Activated CD4-positive, alpha-beta T cell treated with anti-CD3 and anti-CD28 coated beads, Interleukin-2, amount 10 ng/mL, durations not matched to agents 7 days and 5 days (primary cell): Measurements from ENCODE around the gene POFUT2. TPM values are rescaled to one million over a fixed set of nuclear protein-coding genes. Genes with fewer than 3 reads are reported as not detected.

Experiments
- CTCF ChIA-PET: fragments of 350-600 bp; sonication (Branson Sonifier 250); formaldehyde crosslinking; loops from one replicate; lab custom pipeline; 2021; ENCODE audit warnings: antibody characterized with exemption; lab: Charles Lee
- POLR2A ChIA-PET: fragments of 350-600 bp; sonication (Branson Sonifier 250); formaldehyde crosslinking; loops from one replicate; lab custom pipeline; 2021; ENCODE audit warnings: antibody characterized with exemption; lab: Charles Lee
- DNase-seq: peaks from one replicate; pipeline ENCODE4 v3.0.0-alpha.2; 2020
- H3K27ac Mint-ChIP-seq: one replicate; pipeline ENCODE4 v1.8.0; 2021; ENCODE audit warnings: mild to moderate bottlenecking, moderate library complexity, mixed read lengths
- H3K27me3 Mint-ChIP-seq: one replicate; pipeline ENCODE4 v1.8.0; 2021; ENCODE audit warnings: mixed read lengths
- H3K36me3 Mint-ChIP-seq: one replicate; pipeline ENCODE4 v1.8.0; 2021; ENCODE audit warnings: low read depth, mixed read lengths
- H3K4me1 Mint-ChIP-seq: one replicate; pipeline ENCODE4 v1.8.0; 2021; ENCODE audit warnings: mixed read lengths
- H3K4me3 Mint-ChIP-seq: one replicate; pipeline ENCODE4 v1.8.0; 2021; ENCODE audit warnings: mild to moderate bottlenecking, moderate library complexity, mixed read lengths
- H3K9me3 Mint-ChIP-seq: one replicate; pipeline ENCODE4 v1.8.0; 2021; ENCODE audit warnings: mixed read lengths
- total RNA-seq, 2 experiments: library from RNA; stranded (reverse); gene quantifications; one replicate each; pipeline ENCODE4 v1.2.3, GENCODE V29; 2021

POFUT2 gene, protein sequence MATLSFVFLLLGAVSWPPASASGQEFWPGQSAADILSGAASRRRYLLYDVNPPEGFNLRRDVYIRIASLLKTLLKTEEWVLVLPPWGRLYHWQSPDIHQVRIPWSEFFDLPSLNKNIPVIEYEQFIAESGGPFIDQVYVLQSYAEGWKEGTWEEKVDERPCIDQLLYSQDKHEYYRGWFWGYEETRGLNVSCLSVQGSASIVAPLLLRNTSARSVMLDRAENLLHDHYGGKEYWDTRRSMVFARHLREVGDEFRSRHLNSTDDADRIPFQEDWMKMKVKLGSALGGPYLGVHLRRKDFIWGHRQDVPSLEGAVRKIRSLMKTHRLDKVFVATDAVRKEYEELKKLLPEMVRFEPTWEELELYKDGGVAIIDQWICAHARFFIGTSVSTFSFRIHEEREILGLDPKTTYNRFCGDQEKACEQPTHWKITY
- total RNA-seq: 10 to 100 TPM; 19.0 to 19.6 TPM

- peaks cover 16% of the 10 kb centered on the region for H3K36me3 Mint-ChIP-seq
- H3K9me3 Mint-ChIP-seq: no peaks in the 10 kb centered on the region
- CTCF ChIA-PET: interaction anchor here (0.6 to 1.1 kb wide), 2 partner anchors 135 to 352 kb away, joined by 4 read pairs; no protein-coding TSS in a partner anchor
- H3K4me1 Mint-ChIP-seq: peaks cover 24% of the 10 kb centered on the region
- peak within 1 kb of the TSS; percentile 85 for H3K4me3 Mint-ChIP-seq
- POLR2A ChIA-PET: interaction anchor here (0.7 kb wide), 1 partner anchor 414 kb away, joined by 3 read pairs; no protein-coding TSS in a partner anchor
- DNase-seq: peak; percentile 98
- H3K27ac Mint-ChIP-seq: peak within 1 kb of the TSS; percentile 87
- peaks cover 4% of the 10 kb centered on the region for H3K27me3 Mint-ChIP-seq
Measured at GRCh38 chr21:45287438-45288391, at the start of gene POFUT2. TSS of gene POFUT2 (minus strand) at chr21:45287895. CDS start at chr21:45287871, 24 bp downstream.

- Mint-ChIP-seq H3K27me3 (peaks cover 3% of the 10 kb centered on the region), H3K4me3 (no peak overlapping the region), H3K36me3 (no peaks in the 10 kb centered on the region), H3K9me3 (no peaks in the 10 kb centered on the region), H3K27ac (no peak overlapping the region), H3K4me1 (no peaks in the 10 kb centered on the region)
- ChIA-PET CTCF (no interaction called here), POLR2A (no interaction called here)
- DNase-seq: no peak
Measured at GRCh38 chr21:45336870-45337269, 49.2 kb upstream of the POFUT2 start.

- ChIA-PET POLR2A (no interaction called here), CTCF (no interaction called here)
- Mint-ChIP-seq H3K27ac (no peak overlapping the region), H3K4me1 (no peaks in the 10 kb centered on the region), H3K9me3 (no peaks in the 10 kb centered on the region), H3K27me3 (no peaks in the 10 kb centered on the region), H3K4me3 (no peak overlapping the region), H3K36me3 (no peaks in the 10 kb centered on the region)
- DNase-seq: no peak
Measured at GRCh38 chr21:45336535-45336810, 48.8 kb upstream of the POFUT2 start.

- DNase-seq: no peak
- no peaks in the 10 kb centered on the region for H3K27me3 Mint-ChIP-seq
- no peaks in the 10 kb centered on the region for H3K9me3 Mint-ChIP-seq
- no peak overlapping the region for H3K4me3 Mint-ChIP-seq
- no peaks in the 10 kb centered on the region for H3K36me3 Mint-ChIP-seq
- POLR2A ChIA-PET: no interaction called here
- no peaks in the 10 kb centered on the region for H3K4me1 Mint-ChIP-seq
- no peak overlapping the region for H3K27ac Mint-ChIP-seq
- CTCF ChIA-PET: no interaction called here
Measured at GRCh38 chr21:45335761-45336534, 48.3 kb upstream of the POFUT2 start.

GRCh38 chr21:45335151-45335760 lies 47.6 kb upstream of the POFUT2 start:
- DNase-seq: no peak
- Mint-ChIP-seq H3K4me1 (no peaks in the 10 kb centered on the region), H3K27me3 (no peaks in the 10 kb centered on the region), H3K9me3 (no peaks in the 10 kb centered on the region), H3K36me3 (no peaks in the 10 kb centered on the region), H3K27ac (no peak overlapping the region), H3K4me3 (no peak overlapping the region)
- POLR2A ChIA-PET: no interaction called here
- CTCF ChIA-PET: interaction anchor here (1.2 kb wide), 1 partner anchor 12 kb away, joined by 3 read pairs; no protein-coding TSS in a partner anchor

GRCh38 chr21:45334591-45335081 lies 46.9 kb upstream of the POFUT2 start:
- H3K27me3 Mint-ChIP-seq: no peaks in the 10 kb centered on the region
- H3K4me3 Mint-ChIP-seq: no peak overlapping the region
- POLR2A ChIA-PET: no interaction called here
- no peaks in the 10 kb centered on the region for H3K36me3 Mint-ChIP-seq
- no peaks in the 10 kb centered on the region for H3K4me1 Mint-ChIP-seq
- no peak overlapping the region for H3K27ac Mint-ChIP-seq
- CTCF ChIA-PET: interaction anchor here (1.2 kb wide), 1 partner anchor 12 kb away, joined by 3 read pairs; no protein-coding TSS in a partner anchor
- H3K9me3 Mint-ChIP-seq: no peaks in the 10 kb centered on the region
- no peak for DNase-seq

GRCh38 chr21:45334134-45334533 lies 46.4 kb upstream of the POFUT2 start:
- no peaks in the 10 kb centered on the region for H3K36me3 Mint-ChIP-seq
- H3K27ac Mint-ChIP-seq: no peak overlapping the region
- DNase-seq: no peak
- ChIA-PET POLR2A (no interaction called here), CTCF (interaction anchor here (1.2 kb wide), 1 partner anchor 13 kb away, joined by 3 read pairs; no protein-coding TSS in a partner anchor)
- no peaks in the 10 kb centered on the region for H3K4me1 Mint-ChIP-seq
- no peak overlapping the region for H3K4me3 Mint-ChIP-seq
- no peaks in the 10 kb centered on the region for H3K9me3 Mint-ChIP-seq
- H3K27me3 Mint-ChIP-seq: no peaks in the 10 kb centered on the region

GRCh38 chr21:45333583-45334121 lies 46.0 kb upstream of the POFUT2 start:
- Mint-ChIP-seq H3K36me3 (no peaks in the 10 kb centered on the region), H3K27ac (no peak overlapping the region), H3K4me3 (no peak overlapping the region), H3K9me3 (no peaks in the 10 kb centered on the region), H3K27me3 (no peaks in the 10 kb centered on the region), H3K4me1 (no peaks in the 10 kb centered on the region)
- DNase-seq: no peak
- ChIA-PET CTCF (no interaction called here), POLR2A (no interaction called here)

GRCh38 chr21:45332981-45333582 lies 45.4 kb upstream of the POFUT2 start:
- Mint-ChIP-seq H3K36me3 (no peaks in the 10 kb centered on the region), H3K4me1 (no peaks in the 10 kb centered on the region), H3K27me3 (no peaks in the 10 kb centered on the region), H3K4me3 (no peak overlapping the region), H3K27ac (no peak overlapping the region), H3K9me3 (no peaks in the 10 kb centered on the region)
- no peak for DNase-seq
- ChIA-PET CTCF (no interaction called here), POLR2A (no interaction called here)

DNA sequence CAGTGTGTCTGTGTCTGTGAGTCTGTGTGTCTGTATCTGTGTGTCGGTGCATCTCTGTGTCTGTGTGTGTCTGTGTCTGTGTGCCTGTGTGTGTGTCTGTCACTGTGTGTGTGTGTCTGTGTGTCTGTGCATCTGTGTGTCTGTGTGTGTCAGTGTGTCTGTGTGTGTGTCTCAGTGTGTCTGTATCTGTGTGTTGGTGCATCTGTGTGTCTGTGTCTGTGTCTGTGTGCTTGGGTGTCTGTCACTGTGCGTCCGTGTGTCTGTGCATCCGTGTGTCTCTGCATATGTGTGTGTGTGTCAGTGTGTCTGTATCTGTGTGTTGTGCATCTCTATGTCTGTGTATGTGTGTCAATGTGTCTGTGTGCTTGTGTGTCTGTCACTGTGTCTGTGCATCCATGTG lies 44.7 kb upstream of the POFUT2 start:
- H3K36me3 Mint-ChIP-seq: no peaks in the 10 kb centered on the region
- no peaks in the 10 kb centered on the region for H3K9me3 Mint-ChIP-seq
- H3K27ac Mint-ChIP-seq: no peak overlapping the region
- no peak for DNase-seq
- no peaks in the 10 kb centered on the region for H3K4me1 Mint-ChIP-seq
- ChIA-PET POLR2A (no interaction called here), CTCF (no interaction called here)
- no peaks in the 10 kb centered on the region for H3K27me3 Mint-ChIP-seq
- H3K4me3 Mint-ChIP-seq: no peak overlapping the region

DNA sequence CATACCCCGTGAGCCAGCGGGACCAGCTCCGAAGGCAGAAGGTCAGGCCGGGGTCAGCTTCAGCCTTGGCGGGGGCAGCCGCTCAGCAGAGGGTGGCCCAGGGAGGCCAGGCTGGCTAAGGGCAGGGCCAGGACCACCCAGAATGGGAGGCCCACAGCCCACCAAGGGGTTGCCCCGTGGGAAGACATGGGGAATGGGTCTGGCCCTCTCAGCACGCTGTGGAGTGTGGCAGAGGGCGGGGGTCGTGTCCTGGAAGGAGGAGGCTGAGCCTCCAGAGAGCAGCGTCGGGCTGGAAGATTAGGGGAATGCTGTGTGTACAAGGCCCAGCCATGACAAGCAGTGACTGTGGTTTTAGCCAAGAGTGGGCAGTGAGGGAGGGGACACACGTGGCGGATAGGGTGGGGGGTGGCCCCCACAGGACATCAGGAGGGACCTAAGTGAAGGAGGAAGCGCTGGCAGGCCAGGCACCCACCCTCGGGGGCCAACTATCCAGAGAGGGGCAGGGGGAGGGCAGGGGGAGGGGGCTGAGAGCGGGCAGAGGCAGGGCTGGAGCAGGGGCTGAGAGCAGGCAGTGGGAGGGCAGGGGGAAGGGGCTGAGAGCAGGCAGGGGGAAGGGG lies 43.9 kb upstream of the POFUT2 start:
- POLR2A ChIA-PET: no interaction called here
- no peak overlapping the region for H3K4me3 Mint-ChIP-seq
- H3K27me3 Mint-ChIP-seq: no peaks in the 10 kb centered on the region
- H3K4me1 Mint-ChIP-seq: no peaks in the 10 kb centered on the region
- H3K9me3 Mint-ChIP-seq: no peaks in the 10 kb centered on the region
- H3K36me3 Mint-ChIP-seq: no peaks in the 10 kb centered on the region
- H3K27ac Mint-ChIP-seq: no peak overlapping the region
- CTCF ChIA-PET: no interaction called here
- DNase-seq: no peak
